ENCODE measurements around the gene SLFN12L.

GRCh38 chr17:35578929-35579432 is 41.5 kb upstream of the SLFN12L start:
- TF ChIP-seq CTCF (IDR thresholded peaks at IDR 0.05) (no peak), ZSCAN18 (CRISPR knock-in tag; IDR thresholded peaks at IDR 0.05) (no peak), SP1 (CRISPR knock-in tag; conservative IDR thresholded peaks at IDR 0.05) (no peak)
- TF ChIP-seq, protein P1, sequence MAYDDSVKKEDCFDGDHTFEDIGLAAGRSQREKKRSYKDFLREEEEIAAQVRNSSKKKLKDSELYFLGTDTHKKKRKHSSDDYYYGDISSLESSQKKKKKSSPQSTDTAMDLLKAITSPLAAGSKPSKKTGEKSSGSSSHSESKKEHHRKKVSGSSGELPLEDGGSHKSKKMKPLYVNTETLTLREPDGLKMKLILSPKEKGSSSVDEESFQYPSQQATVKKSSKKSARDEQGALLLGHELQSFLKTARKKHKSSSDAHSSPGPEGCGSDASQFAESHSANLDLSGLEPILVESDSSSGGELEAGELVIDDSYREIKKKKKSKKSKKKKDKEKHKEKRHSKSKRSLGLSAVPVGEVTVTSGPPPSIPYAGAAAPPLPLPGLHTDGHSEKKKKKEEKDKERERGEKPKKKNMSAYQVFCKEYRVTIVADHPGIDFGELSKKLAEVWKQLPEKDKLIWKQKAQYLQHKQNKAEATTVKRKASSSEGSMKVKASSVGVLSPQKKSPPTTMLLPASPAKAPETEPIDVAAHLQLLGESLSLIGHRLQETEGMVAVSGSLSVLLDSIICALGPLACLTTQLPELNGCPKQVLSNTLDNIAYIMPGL (CRISPR knock-in tag; IDR thresholded peaks at IDR 0.05) = no peak
- TF ChIP-seq, protein P2, sequence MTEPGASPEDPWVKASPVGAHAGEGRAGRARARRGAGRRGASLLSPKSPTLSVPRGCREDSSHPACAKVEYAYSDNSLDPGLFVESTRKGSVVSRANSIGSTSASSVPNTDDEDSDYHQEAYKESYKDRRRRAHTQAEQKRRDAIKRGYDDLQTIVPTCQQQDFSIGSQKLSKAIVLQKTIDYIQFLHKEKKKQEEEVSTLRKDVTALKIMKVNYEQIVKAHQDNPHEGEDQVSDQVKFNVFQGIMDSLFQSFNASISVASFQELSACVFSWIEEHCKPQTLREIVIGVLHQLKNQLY (CRISPR knock-in tag; IDR thresholded peaks at IDR 0.05) = no peak
- TF ChIP-seq, protein P3, sequence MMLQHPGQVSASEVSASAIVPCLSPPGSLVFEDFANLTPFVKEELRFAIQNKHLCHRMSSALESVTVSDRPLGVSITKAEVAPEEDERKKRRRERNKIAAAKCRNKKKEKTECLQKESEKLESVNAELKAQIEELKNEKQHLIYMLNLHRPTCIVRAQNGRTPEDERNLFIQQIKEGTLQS (CRISPR knock-in tag; conservative IDR thresholded peaks at IDR 0.05) = no peak

All from WTC11 (cell line).